ENCODE data around the gene FNDC3A.
A peak's percentile ranks its signal among the peaks of the same experiment; 100 is the strongest.
"Not testable (repeated sequence)": the region's sequence is repeated elsewhere in the genome, so short reads cannot be mapped to it uniquely, and the experiment has no call there.

FNDC3A gene

DNA sequence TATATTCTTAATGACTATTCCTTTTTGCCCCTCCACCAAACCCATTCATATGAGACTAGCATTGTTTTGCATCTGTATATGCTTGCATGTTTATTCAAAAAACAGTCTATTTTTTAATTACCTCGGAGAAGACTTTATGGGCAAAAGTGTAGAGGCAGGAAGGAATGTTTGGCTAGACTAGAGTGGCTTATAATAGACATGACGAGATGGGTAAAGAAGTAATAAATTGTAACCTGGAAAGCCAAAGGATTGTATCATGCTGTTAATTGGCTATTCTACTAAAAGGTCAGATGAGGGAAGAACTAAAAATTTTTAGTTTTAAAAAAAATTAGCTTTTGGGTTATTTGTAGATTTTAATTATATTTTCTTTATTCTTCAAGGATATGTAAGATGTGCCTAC lies 91.1 kb downstream of the FNDC3A start:
- TF ChIP-seq, protein P1, sequence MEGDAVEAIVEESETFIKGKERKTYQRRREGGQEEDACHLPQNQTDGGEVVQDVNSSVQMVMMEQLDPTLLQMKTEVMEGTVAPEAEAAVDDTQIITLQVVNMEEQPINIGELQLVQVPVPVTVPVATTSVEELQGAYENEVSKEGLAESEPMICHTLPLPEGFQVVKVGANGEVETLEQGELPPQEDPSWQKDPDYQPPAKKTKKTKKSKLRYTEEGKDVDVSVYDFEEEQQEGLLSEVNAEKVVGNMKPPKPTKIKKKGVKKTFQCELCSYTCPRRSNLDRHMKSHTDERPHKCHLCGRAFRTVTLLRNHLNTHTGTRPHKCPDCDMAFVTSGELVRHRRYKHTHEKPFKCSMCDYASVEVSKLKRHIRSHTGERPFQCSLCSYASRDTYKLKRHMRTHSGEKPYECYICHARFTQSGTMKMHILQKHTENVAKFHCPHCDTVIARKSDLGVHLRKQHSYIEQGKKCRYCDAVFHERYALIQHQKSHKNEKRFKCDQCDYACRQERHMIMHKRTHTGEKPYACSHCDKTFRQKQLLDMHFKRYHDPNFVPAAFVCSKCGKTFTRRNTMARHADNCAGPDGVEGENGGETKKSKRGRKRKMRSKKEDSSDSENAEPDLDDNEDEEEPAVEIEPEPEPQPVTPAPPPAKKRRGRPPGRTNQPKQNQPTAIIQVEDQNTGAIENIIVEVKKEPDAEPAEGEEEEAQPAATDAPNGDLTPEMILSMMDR (IDR thresholded peaks at IDR 0.05; ENCODE audit: borderline replicate concordance, control extremely low read depth, extremely low read depth, insufficient read depth, missing control alignments): no peak
- DNase-seq (ENCODE audit: low spot score): no peak
- in situ Hi-C loops (cut with MboI; ENCODE audit: low sequenced_read_pairs, unreplicated experiment): no loop called here

GRCh38 chr13:49068498-49068897 lies 92.8 kb downstream of the FNDC3A start:
- DNase-seq (ENCODE audit: low spot score); in situ Hi-C loops (cut with MboI; ENCODE audit: low sequenced_read_pairs, unreplicated experiment): not testable (repeated sequence)

- in situ Hi-C loops (cut with MboI; ENCODE audit: low sequenced_read_pairs, unreplicated experiment); DNase-seq (ENCODE audit: low spot score): not testable (repeated sequence)
Measured at GRCh38 chr13:49070021-49070420, 94.3 kb downstream of the FNDC3A start.

DNA sequence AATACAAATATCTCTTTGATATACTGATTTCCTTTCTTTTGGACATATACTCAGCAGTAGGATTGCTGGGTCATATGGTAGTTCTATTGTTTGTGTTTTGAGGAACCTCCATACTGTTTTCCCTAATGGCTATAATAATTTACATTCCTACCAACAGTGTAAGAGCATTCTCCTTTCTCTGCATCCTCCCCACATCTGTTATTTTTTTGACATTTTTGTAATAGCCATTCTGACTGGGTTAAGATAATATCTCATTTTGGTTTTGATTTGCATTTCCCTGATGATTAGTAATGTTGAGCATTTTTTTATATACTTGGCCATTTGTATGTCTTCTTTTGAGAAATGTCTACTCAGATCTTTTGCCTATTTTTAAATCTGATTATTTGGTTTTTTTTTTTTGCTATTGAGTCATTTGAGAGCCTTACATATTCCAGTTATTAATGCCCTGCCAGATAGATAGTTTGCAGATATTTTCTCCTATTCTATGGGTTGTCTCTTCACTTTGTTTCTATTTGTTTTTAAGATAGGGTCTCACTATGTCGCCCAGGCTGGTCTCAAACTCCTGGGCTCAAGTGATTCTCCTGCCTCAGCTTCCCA lies 95.7 kb downstream of the FNDC3A start:
- TF ChIP-seq, protein P1 (IDR thresholded peaks at IDR 0.05; ENCODE audit: borderline replicate concordance, control extremely low read depth, extremely low read depth, insufficient read depth, missing control alignments): no peak
- in situ Hi-C loops (cut with MboI; ENCODE audit: low sequenced_read_pairs, unreplicated experiment): no loop called here
- DNase-seq (ENCODE audit: low spot score): no peak

DNA sequence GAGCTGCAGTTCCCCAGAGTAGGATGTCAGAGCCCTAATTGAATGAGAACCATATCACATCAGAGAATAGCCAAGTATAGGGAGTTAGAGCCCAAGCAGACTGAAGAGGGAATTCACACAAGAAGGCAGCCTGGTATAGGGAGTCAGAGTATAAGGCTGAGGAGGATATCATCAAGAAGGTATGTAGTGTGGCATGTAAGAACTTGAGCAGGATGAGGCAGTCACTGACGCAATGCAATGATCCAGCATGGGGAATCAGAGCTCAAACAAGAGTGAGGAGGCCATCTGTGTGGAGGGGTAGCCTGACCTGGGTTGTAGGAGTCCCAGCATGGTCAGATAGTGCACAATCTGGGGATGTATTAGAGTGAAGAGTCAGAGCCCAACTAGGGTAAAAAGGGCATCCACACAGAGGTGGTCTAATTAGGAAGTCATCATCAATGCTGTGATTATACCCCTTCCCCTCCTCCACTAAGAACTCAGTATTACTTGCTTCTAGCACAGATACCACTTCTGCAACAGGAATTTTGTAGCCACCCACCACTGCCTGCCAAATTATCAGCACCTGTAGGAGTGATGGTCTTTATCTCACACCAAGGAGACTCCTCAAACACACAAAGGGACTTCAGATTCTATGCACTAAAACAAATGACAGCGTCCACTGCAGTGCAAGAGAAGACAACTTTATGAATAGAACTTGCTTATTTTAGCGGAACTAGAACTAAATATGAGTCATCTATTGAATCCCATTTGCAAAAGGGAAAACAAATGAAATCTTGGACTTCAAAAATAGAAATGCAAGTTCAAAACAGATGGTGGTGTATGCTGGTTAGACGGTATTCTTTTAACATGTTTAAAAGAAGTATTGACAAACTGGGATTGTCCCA lies 107.2 kb downstream of the FNDC3A start:
- DNase-seq (ENCODE audit: low spot score): peak; percentile 42
- TF ChIP-seq, protein P1 (IDR thresholded peaks at IDR 0.05; ENCODE audit: borderline replicate concordance, control extremely low read depth, extremely low read depth, insufficient read depth, missing control alignments): no peak
- in situ Hi-C loops (cut with MboI; ENCODE audit: low sequenced_read_pairs, unreplicated experiment): no loop called here

DNA sequence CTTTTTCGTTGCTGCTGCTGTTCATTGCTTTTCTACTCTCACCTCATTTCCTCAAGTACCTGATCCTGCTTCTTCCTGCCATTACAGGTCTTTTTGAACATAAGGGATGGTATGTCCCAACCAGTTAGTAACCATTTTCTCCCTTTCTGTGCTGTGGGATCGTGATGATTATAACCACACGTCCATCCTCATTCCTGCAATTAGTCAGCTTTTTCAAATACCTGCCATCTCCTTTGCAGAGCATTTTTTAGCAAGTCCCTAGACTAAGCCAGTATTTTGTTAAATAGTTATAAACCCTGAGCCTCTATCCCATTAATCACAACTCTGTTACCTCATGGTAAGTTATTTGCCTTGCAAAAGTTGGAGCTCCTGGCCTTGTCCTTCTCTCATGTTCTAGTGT lies 109.2 kb downstream of the FNDC3A start:
- in situ Hi-C loops (cut with MboI; ENCODE audit: low sequenced_read_pairs, unreplicated experiment): no loop called here
- no peak for DNase-seq (ENCODE audit: low spot score)
- TF ChIP-seq, protein P1 (IDR thresholded peaks at IDR 0.05; ENCODE audit: borderline replicate concordance, control extremely low read depth, extremely low read depth, insufficient read depth, missing control alignments): no peak

GRCh38 chr13:49086722-49087121 lies 111.0 kb downstream of the FNDC3A start:
- TF ChIP-seq, protein P1 (IDR thresholded peaks at IDR 0.05; ENCODE audit: borderline replicate concordance, control extremely low read depth, extremely low read depth, insufficient read depth, missing control alignments): no peak
- in situ Hi-C loops (cut with MboI; ENCODE audit: low sequenced_read_pairs, unreplicated experiment): no loop called here
- no peak for DNase-seq (ENCODE audit: low spot score)

Measured in GM13976 (cell line).